ENCODE measurements around the gene EHMT1. TPM values are rescaled to one million over a fixed set of nuclear protein-coding genes. Genes with fewer than 3 reads are reported as not detected.
"Not testable (repeated sequence)": the region's sequence is repeated elsewhere in the genome, so short reads cannot be mapped to it uniquely, and the experiment has no call there.

The EHMT1 gene
- total RNA-seq, 2 donors from 2014 or later: 24.1 to 34.6 TPM

DNA sequence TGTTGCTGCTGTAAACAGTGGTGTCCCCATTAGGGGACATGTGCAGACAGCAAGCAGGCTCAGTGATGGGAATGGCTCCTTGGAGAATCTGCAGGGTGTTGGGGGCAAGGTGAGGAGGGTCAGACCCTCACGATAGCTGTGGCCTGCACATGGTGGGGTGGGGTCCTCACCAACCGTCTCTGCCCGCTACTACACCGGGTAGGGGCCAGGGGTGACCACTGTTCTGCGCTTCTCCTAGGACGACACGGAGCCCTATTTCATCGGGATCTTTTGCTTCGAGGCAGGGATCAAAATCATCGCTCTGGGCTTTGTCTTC lies 263.7 kb downstream of the EHMT1 start:
- Histone ChIP-seq H3K27me3 (peaks cover 0 to 7% of the 10 kb centered on the region in 2 donors), H3K4me1 (peaks cover 0 to 7% of the 10 kb centered on the region in 2 donors), H3K27ac (no peak overlapping the region), H3K9me3 (no peaks in the 10 kb centered on the region), H3K36me3 (no peaks in the 10 kb centered on the region), H3K4me3 (no peak overlapping the region)
- TF ChIP-seq, protein P1, sequence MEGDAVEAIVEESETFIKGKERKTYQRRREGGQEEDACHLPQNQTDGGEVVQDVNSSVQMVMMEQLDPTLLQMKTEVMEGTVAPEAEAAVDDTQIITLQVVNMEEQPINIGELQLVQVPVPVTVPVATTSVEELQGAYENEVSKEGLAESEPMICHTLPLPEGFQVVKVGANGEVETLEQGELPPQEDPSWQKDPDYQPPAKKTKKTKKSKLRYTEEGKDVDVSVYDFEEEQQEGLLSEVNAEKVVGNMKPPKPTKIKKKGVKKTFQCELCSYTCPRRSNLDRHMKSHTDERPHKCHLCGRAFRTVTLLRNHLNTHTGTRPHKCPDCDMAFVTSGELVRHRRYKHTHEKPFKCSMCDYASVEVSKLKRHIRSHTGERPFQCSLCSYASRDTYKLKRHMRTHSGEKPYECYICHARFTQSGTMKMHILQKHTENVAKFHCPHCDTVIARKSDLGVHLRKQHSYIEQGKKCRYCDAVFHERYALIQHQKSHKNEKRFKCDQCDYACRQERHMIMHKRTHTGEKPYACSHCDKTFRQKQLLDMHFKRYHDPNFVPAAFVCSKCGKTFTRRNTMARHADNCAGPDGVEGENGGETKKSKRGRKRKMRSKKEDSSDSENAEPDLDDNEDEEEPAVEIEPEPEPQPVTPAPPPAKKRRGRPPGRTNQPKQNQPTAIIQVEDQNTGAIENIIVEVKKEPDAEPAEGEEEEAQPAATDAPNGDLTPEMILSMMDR (IDR thresholded peaks at IDR 0.05): no peak
- DNase-seq (ENCODE audit: low spot score): no peak

DNA sequence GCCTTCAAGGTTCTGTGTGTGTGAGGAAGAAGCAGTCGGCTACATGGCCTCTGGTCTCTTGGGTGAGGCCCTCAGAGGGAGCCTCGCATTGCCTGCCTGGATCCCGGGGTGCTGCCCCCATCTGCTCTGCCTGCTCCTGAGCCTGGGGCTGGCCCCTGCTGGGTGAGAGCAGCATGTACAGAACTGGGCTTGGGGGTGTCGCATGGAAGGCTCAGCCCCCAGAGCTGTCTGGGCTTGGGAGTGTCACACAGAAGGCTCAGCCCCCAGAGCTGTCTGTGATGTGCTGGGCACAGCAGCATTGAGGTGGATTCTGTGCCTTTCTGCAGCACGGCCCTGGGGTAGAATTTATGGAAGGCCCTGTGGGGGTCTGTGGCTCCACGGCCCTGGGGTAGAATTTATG lies 265.2 kb downstream of the EHMT1 start:
- H3K27ac ChIP-seq; H3K27me3 ChIP-seq; H3K9me3 ChIP-seq; DNase-seq (ENCODE audit: low spot score); H3K36me3 ChIP-seq; H3K4me1 ChIP-seq; H3K4me3 ChIP-seq: not testable (repeated sequence)

- not testable (repeated sequence) for H3K4me1 ChIP-seq; H3K4me3 ChIP-seq; H3K27me3 ChIP-seq; DNase-seq (ENCODE audit: low spot score); H3K9me3 ChIP-seq; H3K36me3 ChIP-seq; H3K27ac ChIP-seq
Observed at GRCh38 chr9:137884547-137884946, 265.7 kb downstream of the EHMT1 start.

DNA sequence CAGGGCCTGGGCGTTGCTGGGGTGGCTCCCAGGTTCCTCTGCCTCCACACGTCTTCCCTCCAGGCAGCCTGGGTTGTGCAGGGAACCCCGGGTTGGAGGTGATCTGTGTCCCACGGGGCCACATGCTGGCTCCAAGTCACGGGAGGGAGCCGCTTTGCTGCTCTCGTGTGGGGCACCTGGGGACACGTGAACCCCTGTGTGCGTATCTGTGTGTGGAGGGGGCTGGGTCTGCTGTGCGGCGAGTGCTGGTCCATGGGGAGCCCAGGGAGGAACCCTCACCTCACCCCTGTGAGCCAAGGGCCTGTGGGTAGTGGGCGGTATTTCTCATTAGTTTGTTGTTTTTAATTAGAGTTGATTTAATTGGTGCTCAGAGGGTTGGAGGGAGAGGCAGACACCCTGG lies 266.3 kb downstream of the EHMT1 start:
- not testable (repeated sequence) for H3K27me3 ChIP-seq; DNase-seq (ENCODE audit: low spot score); H3K9me3 ChIP-seq; H3K4me3 ChIP-seq; H3K36me3 ChIP-seq; H3K27ac ChIP-seq; H3K4me1 ChIP-seq

MicroRNAs encoded within 50 kb of the gene (microRNA counts, 767-probe panel; counts per million panel counts)
- 0 to 31.0 counts per million in 2 donors for microRNA hsa-miR-602

Small RNAs within 50 kb of the gene (microRNA-seq; reads per million reads assigned to microRNA genes)
- 0 reads per million in 2 donors for gene MIR602 (ENCODE audit: borderline number of aligned reads in 2 of 2, borderline replicate concordance in 1 of 2)

Other genes with a start within 250 kb of the EHMT1 start
- 1 to 10 TPM; 5.9 to 6.0 TPM for gene EXD3, start 195.8 kb upstream of the EHMT1 start, total RNA-seq
- 1 to 10 TPM in 1 of 2 donors, under 1 TPM in 1; 0.94 to 3.4 TPM for gene NOXA1, start 195.6 kb upstream of the EHMT1 start, total RNA-seq
- gene ENTPD8, start 177.6 kb upstream of the EHMT1 start, total RNA-seq: not detected
- gene NSMF, start 159.7 kb upstream of the EHMT1 start, total RNA-seq: 10 to 100 TPM; 16.2 to 26.2 TPM
- gene PNPLA7, start 68.6 kb upstream of the EHMT1 start, total RNA-seq: 1 to 10 TPM; 4.4 to 4.6 TPM
- gene MRPL41, start 67.1 kb upstream of the EHMT1 start, total RNA-seq: 100 to 1,000 TPM; 172 to 238 TPM
- gene DPH7, start 40.1 kb upstream of the EHMT1 start, total RNA-seq: 10 to 100 TPM; 17.9 to 21.0 TPM
- 1 to 10 TPM; 5.0 to 6.4 TPM for gene ZMYND19, start 28.5 kb upstream of the EHMT1 start, total RNA-seq
- 10 to 100 TPM; 21.4 to 37.8 TPM for gene ARRDC1, start 13.3 kb upstream of the EHMT1 start, total RNA-seq

All from right atrium auricular region (tissue), 2 donors.